GM23248 (cell line): Measurements from ENCODE around the gene RPS6KA3. TPM values are rescaled to one million over a fixed set of nuclear protein-coding genes. Genes with fewer than 3 reads are reported as not detected.

Experiments used
- DNase-seq: peaks from one replicate; pipeline ENCODE4 v3.0.0-alpha.2; 2015
- H2AFZ ChIP-seq: fragments of 200-600 bp; sonication (generic); 2 replicates; pipeline ENCODE4 v1.6.1; 2016; ENCODE audit warnings: antibody characterized with exemption
- H3F3A ChIP-seq: fragments of 200-600 bp; sonication (generic); 2 replicates; pipeline ENCODE4 v1.6.1; 2016; ENCODE audit warnings: mild to moderate bottlenecking, antibody characterized with exemption, mixed run types; ENCODE audit not compliant: insufficient read depth
- H3K27ac ChIP-seq: fragments of 200-600 bp; sonication (generic); 2 replicates; pipeline ENCODE4 v1.5.1; 2016; ENCODE audit warnings: mild to moderate bottlenecking
- H3K27me3 ChIP-seq: fragments of 200-600 bp; sonication (generic); replicated peaks from 2 replicates; pipeline ENCODE4 v1.6.1; 2016; ENCODE audit warnings: mild to moderate bottlenecking; ENCODE audit not compliant: insufficient read depth
- H3K36me3 ChIP-seq: fragments of 200-600 bp; sonication (generic); 2 replicates; pipeline ENCODE4 v1.6.1; 2016; ENCODE audit warnings: low read depth, mild to moderate bottlenecking
- H3K4me1 ChIP-seq: fragments of 200-600 bp; sonication (generic); 2 replicates; pipeline ENCODE4 v1.6.1; 2016; ENCODE audit warnings: mild to moderate bottlenecking; ENCODE audit not compliant: insufficient read depth
- H3K4me2 ChIP-seq: fragments of 200-600 bp; sonication (generic); one replicate; pipeline ENCODE4 v1.6.1; 2016; ENCODE audit warnings: mild to moderate bottlenecking; ENCODE audit not compliant: unreplicated experiment
- H3K4me3 ChIP-seq: fragments of 200-600 bp; sonication (generic); 2 replicates; pipeline ENCODE4 v1.5.1; 2016; ENCODE audit warnings: mild to moderate bottlenecking
- H3K79me2 ChIP-seq: fragments of 200-600 bp; sonication (generic); 2 replicates; pipeline ENCODE4 v1.6.1; 2016; ENCODE audit warnings: mild to moderate bottlenecking; ENCODE audit not compliant: insufficient read depth
- H3K9ac ChIP-seq: fragments of 200-600 bp; sonication (generic); 2 replicates; pipeline ENCODE4 v1.6.1; 2016; ENCODE audit warnings: mild to moderate bottlenecking
- H3K9me2 ChIP-seq: fragments of 200-600 bp; sonication (generic); 2 replicates; pipeline ENCODE4 v1.6.1; 2016; ENCODE audit warnings: mixed run types, mild to moderate bottlenecking, moderate library complexity; ENCODE audit not compliant: insufficient read depth
- H3K9me3 ChIP-seq: fragments of 200-600 bp; sonication (generic); one replicate; pipeline ENCODE4 v1.6.1; 2017; ENCODE audit warnings: low read depth
- H4K20me1 ChIP-seq: fragments of 200-600 bp; sonication (generic); 2 replicates; pipeline ENCODE4 v1.6.0; 2016; ENCODE audit not compliant: insufficient read depth
- EZH2 ChIP-seq: fragments of 200-600 bp; sonication (generic); IDR thresholded peaks from 2 replicates; pipeline ENCODE4 v1.6.1; 2018; ENCODE audit warnings: antibody characterized with exemption, mild to moderate bottlenecking; ENCODE audit not compliant: insufficient read depth, poor library complexity, severe bottlenecking
- EZH2phosphoT487 ChIP-seq: fragments of 200-600 bp; sonication (generic); IDR thresholded peaks from 2 replicates; pipeline ENCODE4 v1.6.1; 2018; ENCODE audit warnings: antibody characterized with exemption, moderate library complexity, mild to moderate bottlenecking, low read depth; ENCODE audit not compliant: insufficient read depth
- WGBS, 2 experiments: methylation state at CpG; one replicate each; pipeline ENCODE4 v1.1.6; 2015 to 2017; ENCODE audit warnings: low lambda C conversion rate in 2 of 2, low coverage in 1 of 2; ENCODE audit errors: missing lambda C conversion rate in 2 of 2; 5-methylcytosine and 5-hydroxymethylcytosine counted together
- in situ Hi-C: fragments of 300-500 bp; cut with MboI; formaldehyde crosslinking; loops from 2 replicates; pipeline ENCODE4 v1.15.0; 2020
- polyA plus RNA-seq: library from polyadenylated mRNA; unstranded; fragments of >200 nt; fragmentation: Nextera tagmentation; extraction: Ambion mirVana; gene quantifications from 2 replicates; pipeline ENCODE4 v1.2.1, GENCODE V29; 2016
- total RNA-seq: library from RNA; depleted of rRNA; stranded (reverse); fragments of >200 nt; shearing (Covaris generic); gene quantifications from 2 replicates; pipeline ENCODE4 v1.2.3, GENCODE V29; 2014

Gene RPS6KA3
- total and polyA plus RNA-seq, 2 experiments from 2014 or later, result 8.1 to 33.8 TPM

GRCh38 chrX:20204351-20204750, 62.4 kb downstream of the RPS6KA3 start:
- no peaks in the 10 kb centered on the region for H3K9me3 ChIP-seq
- in situ Hi-C loops, result no loop called here
- no peak overlapping the region for H2AFZ ChIP-seq
- H3K9me2 ChIP-seq, result no peaks in the 10 kb centered on the region
- TF ChIP-seq EZH2phosphoT487 (no peak), EZH2 (no peak)
- H3K9ac ChIP-seq, result no peak overlapping the region
- H3K4me2 ChIP-seq, result no peak overlapping the region
- H3K36me3 ChIP-seq, result no peaks in the 10 kb centered on the region
- H3K79me2 ChIP-seq, result no peaks in the 10 kb centered on the region
- no peak overlapping the region for H3K27ac ChIP-seq
- no peaks in the 10 kb centered on the region for H3F3A ChIP-seq
- H3K27me3 ChIP-seq, result no peaks in the 10 kb centered on the region
- H3K4me1 ChIP-seq, result no peaks in the 10 kb centered on the region
- WGBS, 2 experiments, result 99 to 100% methylated on average over 4 to 6 of the region's 6 CpGs
- H4K20me1 ChIP-seq, result no peaks in the 10 kb centered on the region
- H3K4me3 ChIP-seq, result no peak overlapping the region
- no peak for DNase-seq

GRCh38 chrX:20197641-20198210, 69.0 kb downstream of the RPS6KA3 start:
- H4K20me1 ChIP-seq, result no peaks in the 10 kb centered on the region
- peak overlapping the region; percentile 28 for H3K4me2 ChIP-seq
- no peaks in the 10 kb centered on the region for H3K9me3 ChIP-seq
- peaks cover 12% of the 10 kb centered on the region for H3K4me1 ChIP-seq
- H3K79me2 ChIP-seq, result no peaks in the 10 kb centered on the region
- WGBS, 2 experiments, result 54% methylated on average over 2 of the region's 2 CpGs
- H3F3A ChIP-seq, result peaks cover 16% of the 10 kb centered on the region; the same call in 1 of the 2 replicates
- H2AFZ ChIP-seq, result no peak overlapping the region
- in situ Hi-C loops, result no loop called here
- H3K4me3 ChIP-seq, result no peak overlapping the region
- no peak for TF ChIP-seq EZH2
- no peak for TF ChIP-seq EZH2phosphoT487
- DNase-seq, result peak; percentile 51
- no peaks in the 10 kb centered on the region for H3K9me2 ChIP-seq
- H3K36me3 ChIP-seq, result no peaks in the 10 kb centered on the region; the same call in 1 of the 2 replicates
- H3K27me3 ChIP-seq, result no peaks in the 10 kb centered on the region
- H3K27ac ChIP-seq, result peak overlapping the region; percentile 26; the same call in 1 of the 2 replicates
- no peak overlapping the region for H3K9ac ChIP-seq

- no peaks in the 10 kb centered on the region for H3K9me2 ChIP-seq
- H4K20me1 ChIP-seq, result no peaks in the 10 kb centered on the region
- H3K36me3 ChIP-seq, result peaks cover 12% of the 10 kb centered on the region; the same call in 1 of the 2 replicates
- in situ Hi-C loops, result no loop called here
- no peak for TF ChIP-seq EZH2phosphoT487
- no peak for TF ChIP-seq EZH2
- no peak overlapping the region for H3K4me3 ChIP-seq
- H3F3A ChIP-seq, result 0 out of 2 replicates have a peak, but pooled peaks cover 3% of the 10 kb centered on the region
- H3K9ac ChIP-seq, result no peak overlapping the region
- no peak for DNase-seq
- H3K79me2 ChIP-seq, result no peaks in the 10 kb centered on the region
- no peaks in the 10 kb centered on the region for H3K27me3 ChIP-seq
- no peak overlapping the region for H3K27ac ChIP-seq
- 0 out of 2 replicates have a peak, but pooled peaks cover 10% of the 10 kb centered on the region for H3K4me1 ChIP-seq
- no peaks in the 10 kb centered on the region for H3K9me3 ChIP-seq
- H2AFZ ChIP-seq, result no peak overlapping the region
- H3K4me2 ChIP-seq, result no peak overlapping the region
Measured at GRCh38 chrX:20189171-20189570, 77.5 kb downstream of the RPS6KA3 start.

GRCh38 chrX:20181598-20182329, 84.9 kb downstream of the RPS6KA3 start:
- H3K4me1 ChIP-seq, result no peaks in the 10 kb centered on the region
- H3K9me2 ChIP-seq, result no peaks in the 10 kb centered on the region
- no peak overlapping the region for H3K9ac ChIP-seq
- no peaks in the 10 kb centered on the region for H3K27me3 ChIP-seq
- DNase-seq, result no peak
- H3K36me3 ChIP-seq, result peaks cover 6% of the 10 kb centered on the region; the same call in 1 of the 2 replicates
- WGBS, 2 experiments, result 95% methylated on average over 3 of the region's 3 CpGs
- no peak overlapping the region for H3K27ac ChIP-seq
- TF ChIP-seq EZH2phosphoT487 (no peak), EZH2 (no peak)
- no peak overlapping the region for H3K4me3 ChIP-seq
- H3K79me2 ChIP-seq, result no peaks in the 10 kb centered on the region
- H2AFZ ChIP-seq, result no peak overlapping the region
- no peaks in the 10 kb centered on the region for H3K9me3 ChIP-seq
- no peak overlapping the region for H3K4me2 ChIP-seq
- no peaks in the 10 kb centered on the region for H3F3A ChIP-seq
- in situ Hi-C loops, result no loop called here
- no peaks in the 10 kb centered on the region for H4K20me1 ChIP-seq
